Smooth muscle cell (in vitro differentiated cells): Measurements from ENCODE around the gene TTC23. TPM values are rescaled to one million over a fixed set of nuclear protein-coding genes. Genes with fewer than 3 reads are reported as not detected.

ENCODE experiments used
- DNase-seq: peaks from one replicate; lab custom pipeline; 2025; ENCODE audit not compliant: unreplicated experiment; lab: John Stamatoyannopoulos, UW
- H2AFZ ChIP-seq: fragments of 200-600 bp; sonication (generic); 2 replicates; pipeline ENCODE4 v1.6.0; 2016; ENCODE audit warnings: antibody characterized with exemption, low read depth, mild to moderate bottlenecking
- H3F3A ChIP-seq: fragments of 200-600 bp; sonication (generic); 2 replicates; pipeline ENCODE4 v1.6.0; 2017; ENCODE audit warnings: antibody characterized with exemption, low read depth
- H3K27ac ChIP-seq: fragments of 200-600 bp; sonication (generic); 2 replicates; pipeline ENCODE4 v1.5.1; 2016; ENCODE audit warnings: low read depth, mild to moderate bottlenecking
- H3K27me3 ChIP-seq: fragments of 200-600 bp; sonication (generic); 2 replicates; pipeline ENCODE4 v1.6.1; 2016; ENCODE audit warnings: low read depth, mild to moderate bottlenecking
- H3K36me3 ChIP-seq: fragments of 200-600 bp; sonication (generic); 2 replicates; pipeline ENCODE4 v1.5.1; 2016; ENCODE audit warnings: low read depth
- H3K4me1 ChIP-seq: fragments of 200-600 bp; sonication (generic); 2 replicates; pipeline ENCODE4 v1.5.1; 2016; ENCODE audit warnings: low read depth
- H3K4me2 ChIP-seq: fragments of 200-600 bp; sonication (generic); 2 replicates; pipeline ENCODE4 v1.6.0; 2016; ENCODE audit warnings: mild to moderate bottlenecking
- H3K4me3 ChIP-seq: fragments of 200-600 bp; sonication (generic); 2 replicates; pipeline ENCODE4 v1.5.1; 2016; ENCODE audit warnings: mild to moderate bottlenecking
- H3K79me2 ChIP-seq: fragments of 200-600 bp; sonication (generic); 2 replicates; pipeline ENCODE4 v1.6.0; 2016; ENCODE audit warnings: low read depth, mild to moderate bottlenecking
- H3K9ac ChIP-seq: fragments of 200-600 bp; sonication (generic); 2 replicates; pipeline ENCODE4 v1.6.0; 2016; ENCODE audit warnings: low read depth
- H3K9me3 ChIP-seq: fragments of 200-600 bp; sonication (generic); replicated peaks from 2 replicates; pipeline ENCODE4 v1.5.1; 2016; ENCODE audit warnings: low read depth
- H4K20me1 ChIP-seq: fragments of 200-600 bp; sonication (generic); 2 replicates; pipeline ENCODE4 v1.6.0; 2016; ENCODE audit warnings: low read depth
- WGBS: methylation state at CpG from one replicate; pipeline ENCODE4 v1.1.7; 2016; ENCODE audit warnings: low lambda C conversion rate; 5-methylcytosine and 5-hydroxymethylcytosine counted together
- polyA plus RNA-seq: library from polyadenylated mRNA; unstranded; fragments of >200 nt; fragmentation: Nextera tagmentation; extraction: Ambion mirVana; gene quantifications from 2 replicates; pipeline ENCODE4 v1.2.1, GENCODE V29; 2016
- total RNA-seq: library from RNA; depleted of rRNA; stranded (reverse); fragments of >200 nt; gene quantifications from 2 replicates; pipeline ENCODE4 v1.2.3, GENCODE V29; 2014
- TF ChIP-seq, protein P1 (sequence below): fragments of 200-600 bp; sonication (generic); IDR thresholded peaks from 2 replicates; pipeline ENCODE4 v1.5.1; 2017; ENCODE audit warnings: borderline replicate concordance, mild to moderate bottlenecking, antibody characterized with exemption; ENCODE audit not compliant: insufficient read depth, poor library complexity, severe bottlenecking

Gene TTC23
- total and polyA plus RNA-seq, 2 experiments from 2014 or later: 25.0 to 45.4 TPM

DNA sequence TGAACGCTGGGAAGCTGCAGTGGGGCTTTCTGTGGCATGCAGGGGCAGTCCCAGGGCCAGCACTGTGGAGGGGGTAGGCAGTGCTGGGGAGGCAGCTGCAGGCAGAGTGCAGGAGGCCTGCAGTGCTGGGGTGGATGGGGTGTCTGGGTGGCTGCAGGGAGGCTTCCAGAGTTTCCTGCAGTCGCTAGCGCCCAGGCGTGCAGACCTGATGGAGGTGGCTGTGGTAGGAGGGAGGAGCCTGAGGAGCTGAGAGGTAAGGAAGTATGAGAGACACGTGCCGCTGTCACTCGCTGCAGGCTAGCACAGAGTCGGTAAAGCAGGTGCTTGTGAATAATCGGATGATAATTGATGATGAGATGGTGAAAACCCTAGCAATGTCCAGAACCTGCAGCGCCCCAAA is 128.2 kb downstream of the TTC23 start:
- Histone ChIP-seq H3K27me3 (no peaks in the 10 kb centered on the region), H3K4me2 (no peak overlapping the region), H3K9me3 (no peaks in the 10 kb centered on the region), H3F3A (peaks cover 9% of the 10 kb centered on the region), H3K4me1 (peaks cover 11% of the 10 kb centered on the region), H3K4me3 (no peak overlapping the region), H3K9ac (no peak overlapping the region), H3K27ac (no peak overlapping the region), H4K20me1 (no peaks in the 10 kb centered on the region), H3K79me2 (no peaks in the 10 kb centered on the region), H3K36me3 (no peaks in the 10 kb centered on the region), H2AFZ (no peak overlapping the region)
- TF ChIP-seq, protein P1, sequence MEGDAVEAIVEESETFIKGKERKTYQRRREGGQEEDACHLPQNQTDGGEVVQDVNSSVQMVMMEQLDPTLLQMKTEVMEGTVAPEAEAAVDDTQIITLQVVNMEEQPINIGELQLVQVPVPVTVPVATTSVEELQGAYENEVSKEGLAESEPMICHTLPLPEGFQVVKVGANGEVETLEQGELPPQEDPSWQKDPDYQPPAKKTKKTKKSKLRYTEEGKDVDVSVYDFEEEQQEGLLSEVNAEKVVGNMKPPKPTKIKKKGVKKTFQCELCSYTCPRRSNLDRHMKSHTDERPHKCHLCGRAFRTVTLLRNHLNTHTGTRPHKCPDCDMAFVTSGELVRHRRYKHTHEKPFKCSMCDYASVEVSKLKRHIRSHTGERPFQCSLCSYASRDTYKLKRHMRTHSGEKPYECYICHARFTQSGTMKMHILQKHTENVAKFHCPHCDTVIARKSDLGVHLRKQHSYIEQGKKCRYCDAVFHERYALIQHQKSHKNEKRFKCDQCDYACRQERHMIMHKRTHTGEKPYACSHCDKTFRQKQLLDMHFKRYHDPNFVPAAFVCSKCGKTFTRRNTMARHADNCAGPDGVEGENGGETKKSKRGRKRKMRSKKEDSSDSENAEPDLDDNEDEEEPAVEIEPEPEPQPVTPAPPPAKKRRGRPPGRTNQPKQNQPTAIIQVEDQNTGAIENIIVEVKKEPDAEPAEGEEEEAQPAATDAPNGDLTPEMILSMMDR: no peak
- no peak for DNase-seq
- WGBS: 83% methylated on average over 10 of the region's 10 CpGs

DNA sequence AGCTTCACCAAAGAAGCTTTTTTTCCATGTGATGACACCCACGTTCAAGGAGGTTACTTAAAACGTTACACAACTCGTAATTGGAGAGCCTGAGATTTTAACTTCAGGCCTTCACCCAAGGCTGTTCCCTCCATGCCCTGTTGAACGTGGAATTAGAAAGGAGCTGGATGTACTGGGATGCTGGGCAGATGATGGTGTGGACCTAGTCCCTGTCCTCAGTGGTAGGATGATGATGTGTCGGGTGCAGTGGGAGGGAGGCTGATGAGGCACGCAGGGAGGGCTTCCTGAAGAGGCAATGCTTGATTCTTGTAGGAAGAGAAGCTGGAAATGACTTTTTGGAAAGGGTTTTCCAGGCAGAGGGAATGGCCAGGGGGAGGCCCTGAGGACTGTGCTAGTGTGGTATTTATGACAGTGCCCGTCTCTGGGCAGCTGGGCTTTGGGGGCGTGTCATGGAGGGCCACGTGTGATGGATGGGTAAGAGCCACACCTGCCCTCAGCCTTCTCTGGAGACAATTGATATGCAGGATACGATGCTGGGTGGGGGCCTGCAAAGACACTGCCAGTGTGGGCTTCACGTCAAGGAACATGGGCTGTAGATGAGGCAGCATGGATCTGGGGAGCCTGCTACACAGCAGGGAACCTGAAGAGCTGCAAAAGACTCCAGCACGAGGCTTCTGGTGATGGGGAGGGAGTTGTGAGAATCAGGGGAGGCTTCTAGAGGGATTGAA is 129.2 kb downstream of the TTC23 start:
- Histone ChIP-seq H3K36me3 (no peaks in the 10 kb centered on the region), H3K27me3 (no peaks in the 10 kb centered on the region), H3K4me1 (peaks cover 11% of the 10 kb centered on the region), H3F3A (peaks cover 9% of the 10 kb centered on the region), H3K27ac (no peak overlapping the region), H3K9me3 (no peaks in the 10 kb centered on the region), H2AFZ (no peak overlapping the region), H3K4me2 (no peak overlapping the region), H4K20me1 (no peaks in the 10 kb centered on the region), H3K4me3 (no peak overlapping the region), H3K79me2 (no peaks in the 10 kb centered on the region), H3K9ac (no peak overlapping the region)
- 83% methylated on average over 12 of the region's 12 CpGs for WGBS
- DNase-seq: no peak
- TF ChIP-seq, protein P1: no peak

DNA sequence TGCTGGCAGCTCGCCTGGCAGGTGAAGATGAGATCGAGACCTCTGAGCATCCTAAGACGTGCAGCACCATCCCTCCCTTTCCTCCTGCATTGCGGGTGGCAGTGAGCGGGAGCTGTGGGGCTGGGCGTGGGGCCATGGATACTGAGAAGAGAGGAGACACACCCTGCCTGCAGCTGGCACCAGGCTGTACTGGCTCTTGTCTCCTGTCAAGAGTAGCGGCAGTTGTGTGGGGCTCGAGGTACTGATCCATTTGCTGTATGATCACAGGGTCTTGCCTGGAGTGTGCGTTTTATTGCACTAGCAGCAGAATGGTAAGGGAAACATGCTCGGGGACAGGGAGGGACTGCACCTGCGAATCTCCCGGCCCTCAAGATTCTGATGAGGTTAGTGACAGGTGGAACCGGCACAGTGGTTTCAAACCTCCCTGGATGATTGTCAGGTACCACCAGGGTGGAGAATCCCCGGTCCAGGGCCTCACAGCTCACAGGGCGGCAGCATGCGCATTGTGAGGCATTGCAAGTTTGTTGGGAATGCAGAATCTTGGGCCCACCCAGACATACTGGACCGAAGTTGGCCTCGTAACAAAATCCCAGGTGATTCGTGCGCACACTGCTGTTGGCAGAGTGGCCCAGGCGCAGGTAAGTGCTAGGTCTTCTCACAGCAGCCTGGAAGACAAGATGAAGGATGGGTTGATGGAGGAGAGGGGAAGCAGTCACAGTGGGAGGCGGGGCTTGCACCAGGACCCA is 130.4 kb downstream of the TTC23 start:
- WGBS: 96% methylated on average over 22 of the region's 22 CpGs

More for the DNA sequence above, 130.4 kb downstream of the TTC23 start:
- Histone ChIP-seq H3K79me2 (no peaks in the 10 kb centered on the region), H3K36me3 (no peaks in the 10 kb centered on the region), H3K4me2 (no peak overlapping the region), H3F3A (no peaks in the 10 kb centered on the region), H2AFZ (no peak overlapping the region), H3K27ac (no peak overlapping the region), H3K9ac (no peak overlapping the region), H3K4me3 (no peak overlapping the region), H3K9me3 (no peaks in the 10 kb centered on the region), H3K27me3 (no peaks in the 10 kb centered on the region), H3K4me1 (peaks cover 5% of the 10 kb centered on the region), H4K20me1 (no peaks in the 10 kb centered on the region)
- TF ChIP-seq, protein P1: no peak
- no peak for DNase-seq
